BJ (cell line): ENCODE data around the gene CYP2W1. TPM values are rescaled to one million over a fixed set of nuclear protein-coding genes. Genes with fewer than 3 reads are reported as not detected.

Experiments used
- CTCF ChIA-PET: fragments of 350-600 bp; formaldehyde crosslinking; extraction: SDS; loops from one replicate; lab custom pipeline; 2021; ENCODE audit warnings: antibody characterized with exemption, inconsistent platforms; lab: Yijun Ruan, JAX
- POLR2A ChIA-PET: fragments of 300-600 bp; sonication (Branson Sonifier 250); formaldehyde crosslinking; extraction: SDS; loops from one replicate; lab custom pipeline; 2021; ENCODE audit warnings: antibody characterized with exemption; lab: Charles Lee
- DNase-seq: peaks from one replicate; pipeline ENCODE4 v3.0.0-alpha.2; 2011; ENCODE audit warnings: low read depth
- H3K27me3 ChIP-seq: 2 replicates; pipeline ENCODE4 v1.6.0; 2011; ENCODE audit warnings: low read length; ENCODE audit not compliant: control insufficient read depth, insufficient read depth
- H3K36me3 ChIP-seq: 2 replicates; pipeline ENCODE4 v1.5.1; 2011; ENCODE audit warnings: low read length; ENCODE audit not compliant: control insufficient read depth, insufficient read depth
- H3K4me3 ChIP-seq: 2 replicates; pipeline ENCODE4 v1.5.1; 2011; ENCODE audit warnings: low read depth, mild to moderate bottlenecking, control low read depth, low read length
- CTCF ChIP-seq: IDR thresholded peaks from 2 replicates; pipeline ENCODE4 v1.5.1; 2011; ENCODE audit warnings: low read depth, mild to moderate bottlenecking, control low read depth, inconsistent platforms, low read length, moderate library complexity; ENCODE audit not compliant: insufficient read depth
- polyA plus RNA-seq: library from polyadenylated mRNA; depleted of rRNA; stranded (reverse); fragments of >200 nt; gene quantifications from 2 replicates; pipeline ENCODE4 v1.2.3, GENCODE V29; 2011

CYP2W1 gene
- polyA plus RNA-seq, 1 experiment, result not detected

GRCh38 chr7:1024876-1025742 lies 42.1 kb downstream of the CYP2W1 start:
- CTCF ChIA-PET, result interaction anchor here (1.2 to 3.2 kb wide), 4 partner anchors 19 to 43 kb away, joined by 3 to 18 read pairs (median 6); partner anchors contain the start of gene GPR146
- no peaks in the 10 kb centered on the region for H3K27me3 ChIP-seq
- POLR2A ChIA-PET, result no interaction called here
- no peak for TF ChIP-seq CTCF
- no peak for DNase-seq
- peaks cover 11% of the 10 kb centered on the region for H3K36me3 ChIP-seq
- H3K4me3 ChIP-seq, result no peak overlapping the region

GRCh38 chr7:1025743-1026581 lies 43.0 kb downstream of the CYP2W1 start:
- TF ChIP-seq CTCF, result no peak
- no peak for DNase-seq
- H3K4me3 ChIP-seq, result no peak overlapping the region
- H3K36me3 ChIP-seq, result peaks cover 11% of the 10 kb centered on the region
- ChIA-PET POLR2A (no interaction called here), CTCF (interaction anchor here (1.4 to 3.2 kb wide), 3 partner anchors 33 to 42 kb away, joined by 3 to 18 read pairs (median 9); no protein-coding TSS in a partner anchor)
- H3K27me3 ChIP-seq, result no peaks in the 10 kb centered on the region

GRCh38 chr7:1026721-1027161 lies 43.8 kb downstream of the CYP2W1 start:
- TF ChIP-seq CTCF, result no peak
- H3K4me3 ChIP-seq, result peak overlapping the region; percentile 67
- ChIA-PET POLR2A (no interaction called here), CTCF (interaction anchor here (1.3 to 3.2 kb wide), 4 partner anchors 18 to 39 kb away, joined by 5 to 18 read pairs (median 7); partner anchors contain the start of gene GPR146)
- peaks cover 11% of the 10 kb centered on the region for H3K36me3 ChIP-seq
- no peak for DNase-seq
- no peaks in the 10 kb centered on the region for H3K27me3 ChIP-seq

GRCh38 chr7:1027242-1028043 lies 44.5 kb downstream of the CYP2W1 start:
- H3K36me3 ChIP-seq, result peaks cover 11% of the 10 kb centered on the region
- CTCF ChIA-PET, result interaction anchor here (1.3 to 3.2 kb wide), 3 partner anchors 18 to 38 kb away, joined by 5 to 18 read pairs (median 5); partner anchors contain the start of gene GPR146
- no peaks in the 10 kb centered on the region for H3K27me3 ChIP-seq
- POLR2A ChIA-PET, result no interaction called here
- H3K4me3 ChIP-seq, result peak overlapping the region; percentile 67
- no peak for DNase-seq
- TF ChIP-seq CTCF, result no peak
